WERI-Rb-1 (cell line): ENCODE measurements around the gene PLEKHG7.
"Not testable (repeated sequence)": the region's sequence is repeated elsewhere in the genome, so short reads cannot be mapped to it uniquely, and the experiment has no call there.

Source experiments
- DNase-seq: peaks from one replicate; pipeline ENCODE4 v3.0.0-alpha.2; 2020
- H3K27ac ChIP-seq: fragments of 250-450 bp; sonication (Bioruptor Pico); 2 replicates; pipeline ENCODE4 v1.5.1; 2020; ENCODE audit warnings: mild to moderate bottlenecking, moderate library complexity
- H3K27me3 ChIP-seq: fragments of 250-450 bp; sonication (Bioruptor Pico); 2 replicates; pipeline ENCODE4 v1.5.1; 2021; ENCODE audit warnings: mild to moderate bottlenecking, low read depth, moderate library complexity; ENCODE audit not compliant: insufficient read depth, severe bottlenecking
- H3K36me3 ChIP-seq: fragments of 250-450 bp; sonication (Bioruptor Pico); 2 replicates; pipeline ENCODE4 v1.5.1; 2020; ENCODE audit warnings: mild to moderate bottlenecking, moderate library complexity
- H3K4me3 ChIP-seq: 2 replicates; pipeline ENCODE4 v1.5.1; 2011; ENCODE audit warnings: low read depth, mild to moderate bottlenecking, control low read depth, low read length
- H3K9me3 ChIP-seq: fragments of 250-450 bp; sonication (Bioruptor Pico); 2 replicates; pipeline ENCODE4 v1.5.1; 2021; ENCODE audit warnings: mild to moderate bottlenecking, moderate library complexity; ENCODE audit not compliant: severe bottlenecking
- CTCF ChIP-seq: IDR thresholded peaks from 2 replicates; pipeline ENCODE4 v1.5.1; 2011; ENCODE audit warnings: low read depth, mild to moderate bottlenecking, control low read depth, inconsistent platforms, low read length

Gene PLEKHG7

GRCh38 chr12:92702754-92703679 lies at the start of gene PLEKHG7:
Gene PLEKHG7, plus strand, starts transcription at chr12:92702989. Its CDS starts 3,643 bp downstream, at chr12:92706632.
- no peak for TF ChIP-seq CTCF
- no peak for DNase-seq
- Histone ChIP-seq H3K9me3 (no peaks in the 10 kb centered on the region), H3K4me3 (no peak within 1 kb of the TSS), H3K27me3 (no peaks in the 10 kb centered on the region), H3K27ac (no peak within 1 kb of the TSS), H3K36me3 (no peaks in the 10 kb centered on the region)

GRCh38 chr12:92654256-92654655 lies 48.5 kb upstream of the PLEKHG7 start:
- not testable (repeated sequence) for H3K4me3 ChIP-seq, H3K9me3 ChIP-seq, H3K27me3 ChIP-seq, H3K27ac ChIP-seq, DNase-seq, H3K36me3 ChIP-seq

GRCh38 chr12:92654929-92655328 lies 47.9 kb upstream of the PLEKHG7 start:
- DNase-seq: no peak
- no peaks in the 10 kb centered on the region for H3K27me3 ChIP-seq
- no peaks in the 10 kb centered on the region for H3K9me3 ChIP-seq
- H3K27ac ChIP-seq: no peak overlapping the region
- no peak for TF ChIP-seq CTCF
- no peaks in the 10 kb centered on the region for H3K36me3 ChIP-seq
- H3K4me3 ChIP-seq: no peak overlapping the region

GRCh38 chr12:92656911-92657310 lies 45.9 kb upstream of the PLEKHG7 start:
- H3K36me3 ChIP-seq: no peaks in the 10 kb centered on the region
- H3K9me3 ChIP-seq: no peaks in the 10 kb centered on the region
- H3K27ac ChIP-seq: no peak overlapping the region
- no peak for DNase-seq
- H3K4me3 ChIP-seq: no peak overlapping the region
- no peak for TF ChIP-seq CTCF
- H3K27me3 ChIP-seq: no peaks in the 10 kb centered on the region

GRCh38 chr12:92657770-92658169 lies 45.0 kb upstream of the PLEKHG7 start:
- Histone ChIP-seq H3K4me3 (no peak overlapping the region), H3K36me3 (no peaks in the 10 kb centered on the region), H3K27ac (no peak overlapping the region), H3K9me3 (no peaks in the 10 kb centered on the region), H3K27me3 (no peaks in the 10 kb centered on the region)
- no peak for DNase-seq
- no peak for TF ChIP-seq CTCF

GRCh38 chr12:92658611-92659010 lies 44.2 kb upstream of the PLEKHG7 start:
- DNase-seq: no peak
- Histone ChIP-seq H3K27me3 (no peaks in the 10 kb centered on the region), H3K9me3 (no peaks in the 10 kb centered on the region), H3K4me3 (no peak overlapping the region), H3K27ac (no peak overlapping the region), H3K36me3 (no peaks in the 10 kb centered on the region)
- no peak for TF ChIP-seq CTCF
